ENCODE results near the gene SLC6A9. TPM values are rescaled to one million over a fixed set of nuclear protein-coding genes. Genes with fewer than 3 reads are reported as not detected.
A peak's percentile ranks its signal among the peaks of the same experiment; 100 is the strongest.

The SLC6A9 gene
- total RNA-seq (2014; rRNA removed; shearing (Covaris generic)) (14.6 and 20.0 TPM in 2 replicates), polyA plus RNA-seq (2016; fragmentation: Nextera tagmentation; extraction: Ambion mirVana) (12.2 and 14.4 TPM in 2 replicates)
- long read RNA-seq, partial matches to known transcripts, result 1 of 3 reads
- long read RNA-seq, other reads (novel, unspliced or antisense), result 1 of 3 reads

DNA sequence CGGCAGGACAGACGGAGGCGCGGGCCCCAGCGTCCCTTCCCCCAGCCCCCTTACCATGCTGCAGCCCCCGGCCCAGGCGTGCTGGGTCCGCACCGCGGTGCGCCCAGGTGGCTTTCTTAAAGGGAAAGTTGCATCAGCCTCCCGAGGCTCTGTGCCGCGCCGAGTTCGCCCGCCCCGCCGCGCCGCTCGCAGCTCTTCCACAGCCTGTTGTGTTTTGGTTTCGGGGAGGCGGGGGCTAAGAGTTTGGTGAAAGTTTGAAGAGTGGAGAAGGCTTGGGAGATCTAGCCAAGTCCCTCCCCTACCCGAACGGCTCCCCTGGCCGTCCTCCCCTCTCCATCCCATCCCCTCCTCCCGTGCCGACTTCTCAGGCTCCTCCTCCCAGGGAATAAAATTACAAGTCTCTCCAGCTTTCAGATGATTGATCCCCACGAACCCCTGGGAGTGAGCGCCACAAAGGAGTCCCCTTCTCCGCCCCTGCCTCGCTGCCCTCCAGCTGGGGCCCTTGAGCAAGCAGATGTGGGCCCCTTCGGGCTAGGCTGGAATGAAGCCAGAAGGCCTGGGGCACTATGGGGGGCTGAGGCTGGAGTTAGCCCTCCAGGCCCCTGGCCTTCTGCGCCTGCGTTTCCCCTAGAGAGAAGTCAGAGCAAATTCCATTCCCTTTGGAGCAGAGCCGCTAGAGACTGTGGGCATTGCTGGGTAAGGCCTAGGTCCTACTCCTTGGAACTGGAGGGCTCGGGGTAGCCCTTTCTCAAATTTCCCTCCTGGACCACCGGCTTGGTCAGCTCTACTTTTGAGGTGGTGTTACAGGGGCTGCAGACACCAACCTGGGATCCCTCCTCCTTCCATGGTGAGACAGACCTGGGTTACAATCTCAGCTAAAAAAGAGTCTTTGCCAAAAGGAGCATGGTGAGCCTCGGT, at the start of gene SLC6A9:
TSS of gene SLC6A9 (minus strand) at position 211 of the 918 bp plus-strand sequence. CDS start 7,185 bp downstream, outside the sequence.
- Mint-ChIP-seq H3K4me3 (peak within 1 kb of the TSS; percentile 94), H3K27ac (peak within 1 kb of the TSS; percentile 95), H3K27me3 (ENCODE audit: insufficient read depth, low read depth, poor library complexity) (peaks cover 10% of the 10 kb centered on the region), H3K36me3 (ENCODE audit: low read depth) (peaks cover 20% of the 10 kb centered on the region), H3K4me1 (peaks cover 49% of the 10 kb centered on the region), H3K9me3 (peaks cover 4% of the 10 kb centered on the region; the same call in 1 of the 3 replicates)
- Histone ChIP-seq H3K27me3 (ENCODE audit: insufficient read depth) (no peaks in the 10 kb centered on the region), H3K4me3 (peak within 1 kb of the TSS; percentile 98), H3K79me2 (replicated peaks; ENCODE audit: insufficient read depth) (peaks cover 27% of the 10 kb centered on the region), H3K27ac (ENCODE audit: low read depth) (peak within 1 kb of the TSS; percentile 98), H2AFZ (peak within 1 kb of the TSS; percentile 49; the same call in 1 of the 2 replicates), H3K9me2 (ENCODE audit: insufficient read depth) (no peaks in the 10 kb centered on the region), H3K36me3 (ENCODE audit: insufficient read depth) (no peaks in the 10 kb centered on the region; the same call in 1 of the 2 replicates), H3K4me2 (peak within 1 kb of the TSS; percentile 90), H3F3A (replicated peaks; ENCODE audit: low read depth) (peaks cover 23% of the 10 kb centered on the region), H3K4me1 (ENCODE audit: insufficient read depth) (peaks cover 24% of the 10 kb centered on the region), H4K20me1 (replicated peaks; ENCODE audit: insufficient read depth) (no peaks in the 10 kb centered on the region; the same call in 1 of the 2 replicates)
- DNase-seq (ENCODE audit: low spot score) (peak; percentile 82), ATAC-seq (peak; percentile 42)
- TF ChIP-seq JUNB (IDR thresholded peaks at IDR 0.05; ENCODE audit: unreplicated experiment) (no peak), NANOG (IDR thresholded peaks at IDR 0.05; ENCODE audit: borderline replicate concordance) (no peak), POLR2AphosphoS5 (IDR thresholded peaks at IDR 0.05; ENCODE audit: low read depth) (peak; percentile 73), ETS1 (IDR thresholded peaks at IDR 0.05) (no peak), STAT1 (IDR thresholded peaks at IDR 0.05; ENCODE audit: unreplicated experiment) (no peak), ZNF462 (CRISPR knock-in tag; IDR thresholded peaks at IDR 0.05) (no peak), REST (IDR thresholded peaks at IDR 0.05; ENCODE audit: unreplicated experiment) (no peak)

Data from GM23338 (cell line).